ENCODE measurements around the gene BPIFB2.

BPIFB2 gene

GRCh38 chr20:33054791-33055190, 47.3 kb downstream of the BPIFB2 start:
- Histone ChIP-seq H3K4me3 (ENCODE audit: extremely low read depth, insufficient read depth, low read length, poor library complexity, severe bottlenecking) (no peak overlapping the region), H3K9me3 (ENCODE audit: control insufficient read depth, low read length) (no peaks in the 10 kb centered on the region), H3K4me1 (ENCODE audit: control insufficient read depth, insufficient read depth, low read length, poor library complexity, severe bottlenecking) (no peaks in the 10 kb centered on the region), H3K27ac (ENCODE audit: low read depth, low read length, severe bottlenecking) (no peak overlapping the region), H3K36me3 (ENCODE audit: control insufficient read depth, insufficient read depth, low read length) (no peaks in the 10 kb centered on the region)
- 96 to 100% methylated on average over 2 of the region's 2 CpGs for WGBS, 2 experiments (ENCODE audit: insufficient coverage in 2 of 2)

DNA sequence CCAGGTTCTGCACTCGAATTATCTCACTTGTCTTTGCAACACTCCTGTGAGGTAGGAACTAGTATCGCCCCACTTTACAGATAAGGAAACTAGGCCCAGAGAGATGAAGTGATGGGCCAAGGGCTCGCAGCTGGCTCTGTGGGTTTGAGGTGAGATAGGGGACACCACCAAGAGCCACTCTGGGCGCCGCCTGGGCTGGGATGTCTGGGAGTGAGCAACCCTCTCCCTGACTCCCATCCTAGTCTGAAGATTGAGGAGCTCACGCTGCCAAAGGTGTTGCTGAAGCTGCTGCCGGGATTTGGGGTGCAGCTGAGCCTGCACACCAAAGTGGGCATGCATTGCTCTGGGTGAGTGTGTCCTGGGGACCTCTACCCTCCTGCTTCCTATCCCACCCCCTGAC, 51.6 kb downstream of the BPIFB2 start:
- Histone ChIP-seq H3K9me3 (ENCODE audit: control insufficient read depth, low read length) (no peaks in the 10 kb centered on the region), H3K4me1 (ENCODE audit: control insufficient read depth, insufficient read depth, low read length, poor library complexity, severe bottlenecking) (no peaks in the 10 kb centered on the region), H3K36me3 (ENCODE audit: control insufficient read depth, insufficient read depth, low read length) (no peaks in the 10 kb centered on the region), H3K4me3 (ENCODE audit: extremely low read depth, insufficient read depth, low read length, poor library complexity, severe bottlenecking) (no peak overlapping the region), H3K27ac (ENCODE audit: low read depth, low read length, severe bottlenecking) (no peak overlapping the region)
- WGBS, 2 experiments (ENCODE audit: insufficient coverage in 2 of 2), result 86 to 96% methylated on average over 3 to 4 of the region's 7 CpGs

DNA sequence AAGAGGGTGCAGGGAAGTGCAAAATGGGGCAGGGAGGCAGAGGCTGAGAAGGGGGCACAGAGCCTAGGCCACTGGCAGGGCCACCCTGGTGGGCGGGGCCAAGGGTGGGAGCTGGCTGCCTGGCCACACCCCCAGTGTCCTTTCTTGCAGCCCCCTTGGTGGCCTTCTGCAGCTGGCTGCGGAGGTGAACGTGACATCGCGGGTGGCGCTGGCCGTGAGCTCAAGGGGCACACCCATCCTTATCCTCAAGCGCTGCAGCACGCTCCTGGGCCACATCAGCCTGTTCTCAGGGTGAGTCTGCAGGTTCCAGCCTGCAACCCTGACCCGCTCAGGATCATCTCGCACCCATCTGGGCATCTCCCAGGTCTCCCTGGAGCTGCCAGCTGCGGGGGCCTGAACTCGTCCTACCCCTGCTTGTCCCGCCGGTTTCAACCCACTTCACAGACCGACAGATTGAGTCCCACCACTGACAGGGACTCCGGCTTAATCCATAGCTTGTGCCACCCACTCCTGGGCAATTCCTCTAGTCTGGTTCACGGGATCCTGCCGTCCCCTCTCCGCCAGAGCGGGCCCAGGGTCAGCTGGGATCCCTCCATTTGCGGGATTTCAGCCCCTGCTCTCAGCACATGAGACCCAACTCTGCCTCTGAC, 52.4 kb downstream of the BPIFB2 start:
- no peaks in the 10 kb centered on the region for H3K4me1 ChIP-seq (ENCODE audit: control insufficient read depth, insufficient read depth, low read length, poor library complexity, severe bottlenecking)
- WGBS, 2 experiments (ENCODE audit: insufficient coverage in 2 of 2), result 90 to 95% methylated on average over 18 to 22 of the region's 22 CpGs

DNA sequence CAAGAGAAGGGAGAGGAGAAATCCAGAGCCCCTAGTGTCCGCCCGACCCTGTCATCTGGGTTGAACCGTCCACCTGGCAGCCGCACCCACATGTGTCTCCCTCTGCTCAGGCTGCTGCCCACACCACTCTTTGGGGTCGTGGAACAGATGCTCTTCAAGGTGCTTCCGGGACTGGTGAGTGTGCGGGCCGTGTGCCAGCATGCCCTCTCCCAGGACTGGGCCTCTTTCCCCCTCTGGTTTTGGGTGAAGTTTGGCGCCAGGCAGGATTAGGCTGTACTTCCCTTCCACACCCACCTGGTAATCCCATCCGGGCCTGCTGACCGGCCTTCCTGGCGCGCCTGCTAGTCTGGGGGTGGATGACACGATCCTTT, 54.1 kb downstream of the BPIFB2 start:
- 93 to 96% methylated on average over 12 of the region's 14 CpGs for WGBS, 2 experiments (ENCODE audit: insufficient coverage in 2 of 2)
- H3K27ac ChIP-seq (ENCODE audit: low read depth, low read length, severe bottlenecking), result no peak overlapping the region
- no peaks in the 10 kb centered on the region for H3K4me1 ChIP-seq (ENCODE audit: control insufficient read depth, insufficient read depth, low read length, poor library complexity, severe bottlenecking)
- H3K4me3 ChIP-seq (ENCODE audit: extremely low read depth, insufficient read depth, low read length, poor library complexity, severe bottlenecking), result no peak overlapping the region
- no peaks in the 10 kb centered on the region for H3K9me3 ChIP-seq (ENCODE audit: control insufficient read depth, low read length)
- H3K36me3 ChIP-seq (ENCODE audit: control insufficient read depth, insufficient read depth, low read length), result no peaks in the 10 kb centered on the region

More for the DNA sequence above, 52.4 kb downstream of the BPIFB2 start:
- Histone ChIP-seq H3K9me3 (ENCODE audit: control insufficient read depth, low read length) (no peaks in the 10 kb centered on the region), H3K36me3 (ENCODE audit: control insufficient read depth, insufficient read depth, low read length) (no peaks in the 10 kb centered on the region), H3K27ac (ENCODE audit: low read depth, low read length, severe bottlenecking) (no peak overlapping the region), H3K4me3 (ENCODE audit: extremely low read depth, insufficient read depth, low read length, poor library complexity, severe bottlenecking) (no peak overlapping the region)

DNA sequence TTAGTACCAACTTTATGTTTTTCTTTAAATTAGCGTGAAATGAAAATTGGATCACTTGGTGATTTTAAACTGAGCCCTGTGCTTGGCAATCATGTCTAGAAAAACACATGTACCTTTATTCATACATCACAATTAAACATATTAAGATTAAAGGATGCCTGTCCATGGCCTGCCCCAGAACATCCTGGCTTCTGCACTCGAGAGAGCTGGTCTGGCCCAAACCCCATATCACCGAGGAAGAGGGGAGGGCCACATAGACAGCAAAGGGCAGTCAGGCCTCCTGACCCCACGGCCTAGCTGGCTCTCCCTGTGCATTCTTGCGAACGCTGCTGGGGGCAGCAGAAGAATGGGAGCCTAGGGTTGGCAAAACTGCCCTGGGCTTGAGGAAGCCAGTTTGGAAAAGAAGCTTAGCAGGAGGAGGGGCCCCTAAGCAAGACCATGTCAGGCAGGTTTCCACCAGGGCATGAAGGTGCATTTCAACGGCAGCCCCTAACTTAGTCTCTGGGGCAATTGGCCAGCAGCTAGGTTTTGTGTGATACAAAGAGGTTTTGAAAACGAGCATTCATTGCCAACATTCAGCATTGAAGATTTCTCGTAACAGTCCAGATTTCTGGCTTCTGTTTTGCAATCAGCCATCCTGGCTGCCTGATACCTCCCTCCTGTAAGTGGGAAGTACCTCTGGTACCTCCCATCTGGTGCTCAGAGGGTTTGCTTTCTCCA, 54.8 kb downstream of the BPIFB2 start:
- H3K4me1 ChIP-seq (ENCODE audit: control insufficient read depth, insufficient read depth, low read length, poor library complexity, severe bottlenecking), result no peaks in the 10 kb centered on the region
- no peaks in the 10 kb centered on the region for H3K36me3 ChIP-seq (ENCODE audit: control insufficient read depth, insufficient read depth, low read length)
- H3K27ac ChIP-seq (ENCODE audit: low read depth, low read length, severe bottlenecking), result no peak overlapping the region
- H3K4me3 ChIP-seq (ENCODE audit: extremely low read depth, insufficient read depth, low read length, poor library complexity, severe bottlenecking), result no peak overlapping the region
- no peaks in the 10 kb centered on the region for H3K9me3 ChIP-seq (ENCODE audit: control insufficient read depth, low read length)
- WGBS, 2 experiments (ENCODE audit: insufficient coverage in 2 of 2), result 56 to 66% methylated on average over 7 of the region's 9 CpGs

GRCh38 chr20:33062825-33063149, 55.3 kb downstream of the BPIFB2 start:
- Histone ChIP-seq H3K36me3 (ENCODE audit: control insufficient read depth, insufficient read depth, low read length) (no peaks in the 10 kb centered on the region), H3K9me3 (ENCODE audit: control insufficient read depth, low read length) (no peaks in the 10 kb centered on the region), H3K4me1 (ENCODE audit: control insufficient read depth, insufficient read depth, low read length, poor library complexity, severe bottlenecking) (no peaks in the 10 kb centered on the region), H3K4me3 (ENCODE audit: extremely low read depth, insufficient read depth, low read length, poor library complexity, severe bottlenecking) (no peak overlapping the region), H3K27ac (ENCODE audit: low read depth, low read length, severe bottlenecking) (no peak overlapping the region)
- 83% methylated on average over 1 of the region's 1 CpG for whole genome bisulfite sequencing, 2 experiments (ENCODE audit: insufficient coverage in 2 of 2)

GRCh38 chr20:33063271-33063670, 55.8 kb downstream of the BPIFB2 start:
- 97 to 100% methylated on average over 1 to 4 of the region's 6 CpGs for WGBS, 2 experiments (ENCODE audit: insufficient coverage in 2 of 2)
- Histone ChIP-seq H3K9me3 (ENCODE audit: control insufficient read depth, low read length) (no peaks in the 10 kb centered on the region), H3K27ac (ENCODE audit: low read depth, low read length, severe bottlenecking) (no peak overlapping the region), H3K4me1 (ENCODE audit: control insufficient read depth, insufficient read depth, low read length, poor library complexity, severe bottlenecking) (no peaks in the 10 kb centered on the region), H3K4me3 (ENCODE audit: extremely low read depth, insufficient read depth, low read length, poor library complexity, severe bottlenecking) (no peak overlapping the region), H3K36me3 (ENCODE audit: control insufficient read depth, insufficient read depth, low read length) (no peaks in the 10 kb centered on the region)

GRCh38 chr20:33064572-33065287, 57.2 kb downstream of the BPIFB2 start:
- Histone ChIP-seq H3K4me3 (ENCODE audit: extremely low read depth, insufficient read depth, low read length, poor library complexity, severe bottlenecking) (no peak overlapping the region), H3K4me1 (ENCODE audit: control insufficient read depth, insufficient read depth, low read length, poor library complexity, severe bottlenecking) (no peaks in the 10 kb centered on the region), H3K36me3 (ENCODE audit: control insufficient read depth, insufficient read depth, low read length) (no peaks in the 10 kb centered on the region), H3K9me3 (ENCODE audit: control insufficient read depth, low read length) (no peaks in the 10 kb centered on the region), H3K27ac (ENCODE audit: low read depth, low read length, severe bottlenecking) (no peak overlapping the region)
- WGBS, 2 experiments (ENCODE audit: insufficient coverage in 2 of 2), result 96 to 98% methylated on average over 6 to 9 of the region's 11 CpGs

DNA sequence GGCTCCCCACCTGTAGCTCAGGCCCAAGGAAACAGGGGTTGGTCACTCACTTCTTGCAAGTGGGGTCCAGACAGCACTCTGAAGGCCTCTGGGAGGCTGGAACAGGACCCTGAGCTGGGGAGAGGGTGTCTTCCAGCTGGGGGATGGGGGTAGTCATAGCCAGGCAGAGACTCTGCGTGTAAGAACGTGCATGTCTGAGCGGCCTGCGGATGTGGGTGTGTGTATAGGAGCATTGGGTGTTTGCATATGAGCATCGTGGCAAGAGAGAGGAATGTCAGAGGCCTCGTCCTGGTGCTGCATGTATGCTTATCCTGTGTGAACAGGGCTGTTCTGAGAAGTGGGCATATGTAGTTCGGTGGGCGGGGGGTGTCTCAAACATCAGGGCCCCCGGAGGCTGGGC, 58.3 kb downstream of the BPIFB2 start:
- no peaks in the 10 kb centered on the region for H3K36me3 ChIP-seq (ENCODE audit: control insufficient read depth, insufficient read depth, low read length)
- H3K27ac ChIP-seq (ENCODE audit: low read depth, low read length, severe bottlenecking), result no peak overlapping the region
- WGBS, 2 experiments (ENCODE audit: insufficient coverage in 2 of 2), result 89 to 92% methylated on average over 4 to 9 of the region's 9 CpGs

DNA sequence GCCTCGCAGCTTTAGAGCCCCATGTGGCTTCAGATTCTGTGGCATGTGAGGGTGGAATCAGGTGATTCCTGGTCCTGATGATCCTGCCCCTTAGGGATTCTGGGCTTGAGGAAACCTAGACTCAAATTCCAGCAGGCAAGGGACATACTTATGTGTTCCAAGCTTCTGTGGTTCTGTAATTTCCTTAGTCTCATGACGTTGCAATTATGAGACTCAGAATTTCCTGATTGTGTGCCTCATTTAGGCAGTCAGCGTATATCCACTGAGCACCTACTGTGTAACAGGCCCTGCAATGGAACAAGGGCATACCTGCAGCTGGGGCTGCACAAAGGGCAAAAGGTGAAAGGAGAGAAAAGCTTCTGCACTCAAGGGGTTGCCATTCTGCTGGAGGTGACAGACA, 60.3 kb downstream of the BPIFB2 start:
- WGBS, 2 experiments (ENCODE audit: insufficient coverage in 2 of 2), result 90 to 100% methylated on average over 3 of the region's 3 CpGs
- Histone ChIP-seq H3K9me3 (ENCODE audit: control insufficient read depth, low read length) (no peaks in the 10 kb centered on the region), H3K27ac (ENCODE audit: low read depth, low read length, severe bottlenecking) (no peak overlapping the region), H3K4me3 (ENCODE audit: extremely low read depth, insufficient read depth, low read length, poor library complexity, severe bottlenecking) (no peak overlapping the region), H3K4me1 (ENCODE audit: control insufficient read depth, insufficient read depth, low read length, poor library complexity, severe bottlenecking) (no peaks in the 10 kb centered on the region), H3K36me3 (ENCODE audit: control insufficient read depth, insufficient read depth, low read length) (no peaks in the 10 kb centered on the region)

More for the DNA sequence above, 58.3 kb downstream of the BPIFB2 start:
- Histone ChIP-seq H3K9me3 (ENCODE audit: control insufficient read depth, low read length) (no peaks in the 10 kb centered on the region), H3K4me3 (ENCODE audit: extremely low read depth, insufficient read depth, low read length, poor library complexity, severe bottlenecking) (no peak overlapping the region), H3K4me1 (ENCODE audit: control insufficient read depth, insufficient read depth, low read length, poor library complexity, severe bottlenecking) (no peaks in the 10 kb centered on the region)

All from mesodermal cell (in vitro differentiated cells).